Esophagus muscularis mucosa (tissue), 3 donors: ENCODE measurements around the gene MYRIP.

Source experiments
- CTCF ChIP-seq, 3 experiments: fragments of 200-600 bp in 2 of 3; fragments of 450-650 bp in 1 of 3; sonication (generic) in 2 of 3; IDR thresholded peaks; one replicate each; pipeline ENCODE4 v1.5.1; 2017 to 2019; ENCODE audit warnings: antibody characterized with exemption in 3 of 3, mild to moderate bottlenecking in 2 of 3, moderate library complexity in 1 of 3
- POLR2A ChIP-seq: fragments of 450-650 bp; IDR thresholded peaks from one replicate; pipeline ENCODE4 v1.6.1; 2017; ENCODE audit warnings: antibody characterized with exemption, moderate library complexity, mild to moderate bottlenecking, low read depth

- TF ChIP-seq CTCF (IDR thresholded peaks at IDR 0.05) (no peak), POLR2A (no peak)
These were observed 472.6 kb downstream of the MYRIP start for GRCh38 chr3:40281995-40282394.
